ENCODE measurements around the gene HEATR5B. TPM values are rescaled to one million over a fixed set of nuclear protein-coding genes. Genes with fewer than 3 reads are reported as not detected.

The HEATR5B gene
- total and polyA plus RNA-seq, 9 of the 15 experiments (the other 6 are each of a cell fraction or from before 2014, with no cell fraction given): 4.2 to 21.7 (median 12.2) TPM

DNA sequence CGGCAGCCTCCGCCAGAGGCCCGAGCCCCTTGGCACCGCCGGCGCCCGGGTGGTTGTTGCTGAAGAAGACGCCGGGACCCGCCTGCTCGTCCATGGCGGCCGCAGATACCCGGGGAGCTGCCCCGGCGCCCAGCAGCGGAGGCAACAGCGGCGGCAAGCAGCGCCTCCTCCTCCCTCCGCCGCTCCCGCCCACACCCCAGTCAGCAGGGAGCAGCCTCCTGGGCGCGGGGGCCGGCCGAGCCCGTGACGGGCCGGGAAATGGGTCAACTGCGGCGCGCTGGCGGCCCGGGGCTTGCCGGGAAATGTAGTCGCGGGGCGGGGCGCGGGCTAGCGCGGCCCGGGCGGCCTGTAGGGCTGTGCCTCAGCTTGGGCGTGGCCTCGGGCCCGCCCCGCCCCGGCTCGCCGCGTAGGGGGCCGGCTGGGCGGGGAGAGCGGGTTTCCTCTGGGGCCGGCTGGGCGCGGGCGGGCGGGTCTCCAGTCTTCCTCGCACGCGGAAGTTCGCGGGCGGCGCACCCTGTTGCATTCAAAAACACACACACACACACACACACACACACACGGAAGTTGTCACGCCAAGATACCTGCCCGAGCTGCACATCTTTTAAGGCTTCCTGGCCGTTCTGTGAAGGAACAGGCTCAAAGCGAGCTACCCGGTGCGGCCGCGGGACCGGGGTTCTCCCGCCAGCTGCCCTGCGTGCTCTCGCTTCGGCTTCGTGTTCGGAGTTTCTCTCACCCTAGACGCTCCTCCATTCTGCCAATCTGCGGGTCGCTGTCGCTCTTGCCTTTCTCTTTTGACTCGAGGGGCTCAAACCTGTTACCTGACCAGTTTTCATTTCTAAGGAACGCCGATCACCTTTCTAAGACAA is 117.6 kb downstream of the HEATR5B start, which contains the start of gene STRN (continued):
- TF ChIP-seq NR4A1 (CRISPR knock-in tag; IDR thresholded peaks at IDR 0.05): 0 out of 2 replicates have a peak, but pooled peaks have one; percentile 17
- TF ChIP-seq NR4A1 (tag; IDR thresholded peaks at IDR 0.05): no peak
- TF ChIP-seq PHB (CRISPR knock-in tag; IDR thresholded peaks at IDR 0.05): no peak
- TF ChIP-seq KAT7 (CRISPR knock-in tag; IDR thresholded peaks at IDR 0.05; ENCODE audit: borderline replicate concordance): 0 out of 2 replicates have a peak, but pooled peaks have one; percentile 5
- TF ChIP-seq RBM14 (IDR thresholded peaks at IDR 0.05; ENCODE audit: borderline replicate concordance, insufficient read depth, low read depth, low read length): no peak
- no peak for TF ChIP-seq NELFE (IDR thresholded peaks at IDR 0.05; ENCODE audit: insufficient read depth, insufficient read length)
- TF ChIP-seq, protein P1, sequence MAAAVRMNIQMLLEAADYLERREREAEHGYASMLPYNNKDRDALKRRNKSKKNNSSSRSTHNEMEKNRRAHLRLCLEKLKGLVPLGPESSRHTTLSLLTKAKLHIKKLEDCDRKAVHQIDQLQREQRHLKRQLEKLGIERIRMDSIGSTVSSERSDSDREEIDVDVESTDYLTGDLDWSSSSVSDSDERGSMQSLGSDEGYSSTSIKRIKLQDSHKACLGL (CRISPR knock-in tag; IDR thresholded peaks at IDR 0.05; ENCODE audit: borderline replicate concordance, poor library complexity, severe bottlenecking): no peak
- no peak for TF ChIP-seq NUFIP1 (IDR thresholded peaks at IDR 0.05; ENCODE audit: partially characterized antibody)
- peak; percentile 87 for TF ChIP-seq CREB1 (IDR thresholded peaks at IDR 0.05)
- TF ChIP-seq CREB1 (CRISPR knock-in tag; IDR thresholded peaks at IDR 0.05): peak; percentile 55; the same call in 1 of the 2 replicates
- TF ChIP-seq ZNF431 (CRISPR knock-in tag; IDR thresholded peaks at IDR 0.05): no peak; the same call in 1 of the 2 replicates
- peak in 1 of 2 experiments; percentile 73; a peak in 2 of 4 replicates for TF ChIP-seq SIN3A (IDR thresholded peaks at IDR 0.05; ENCODE audit: borderline replicate concordance in 2 of 2, control insufficient read depth in 1 of 2, low read depth in 2 of 2, low read length in 2 of 2)
- no peak for TF ChIP-seq RHOXF2B (CRISPR knock-in tag; conservative IDR thresholded peaks at IDR 0.05)
- TF ChIP-seq, protein P2, sequence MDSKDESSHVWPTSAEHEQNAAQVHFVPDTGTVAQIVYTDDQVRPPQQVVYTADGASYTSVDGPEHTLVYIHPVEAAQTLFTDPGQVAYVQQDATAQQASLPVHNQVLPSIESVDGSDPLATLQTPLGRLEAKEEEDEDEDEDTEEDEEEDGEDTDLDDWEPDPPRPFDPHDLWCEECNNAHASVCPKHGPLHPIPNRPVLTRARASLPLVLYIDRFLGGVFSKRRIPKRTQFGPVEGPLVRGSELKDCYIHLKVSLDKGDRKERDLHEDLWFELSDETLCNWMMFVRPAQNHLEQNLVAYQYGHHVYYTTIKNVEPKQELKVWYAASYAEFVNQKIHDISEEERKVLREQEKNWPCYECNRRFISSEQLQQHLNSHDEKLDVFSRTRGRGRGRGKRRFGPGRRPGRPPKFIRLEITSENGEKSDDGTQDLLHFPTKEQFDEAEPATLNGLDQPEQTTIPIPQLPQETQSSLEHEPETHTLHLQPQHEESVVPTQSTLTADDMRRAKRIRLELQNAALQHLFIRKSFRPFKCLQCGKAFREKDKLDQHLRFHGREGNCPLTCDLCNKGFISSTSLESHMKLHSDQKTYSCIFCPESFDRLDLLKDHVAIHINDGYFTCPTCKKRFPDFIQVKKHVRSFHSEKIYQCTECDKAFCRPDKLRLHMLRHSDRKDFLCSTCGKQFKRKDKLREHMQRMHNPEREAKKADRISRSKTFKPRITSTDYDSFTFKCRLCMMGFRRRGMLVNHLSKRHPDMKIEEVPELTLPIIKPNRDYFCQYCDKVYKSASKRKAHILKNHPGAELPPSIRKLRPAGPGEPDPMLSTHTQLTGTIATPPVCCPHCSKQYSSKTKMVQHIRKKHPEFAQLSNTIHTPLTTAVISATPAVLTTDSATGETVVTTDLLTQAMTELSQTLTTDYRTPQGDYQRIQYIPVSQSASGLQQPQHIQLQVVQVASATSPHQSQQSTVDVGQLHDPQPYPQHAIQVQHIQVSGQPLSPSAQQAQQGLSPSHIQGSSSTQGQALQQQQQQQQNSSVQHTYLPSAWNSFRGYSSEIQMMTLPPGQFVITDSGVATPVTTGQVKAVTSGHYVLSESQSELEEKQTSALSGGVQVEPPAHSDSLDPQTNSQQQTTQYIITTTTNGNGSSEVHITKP (IDR thresholded peaks at IDR 0.05; ENCODE audit: partially characterized antibody): no peak
- TF ChIP-seq, protein P3, sequence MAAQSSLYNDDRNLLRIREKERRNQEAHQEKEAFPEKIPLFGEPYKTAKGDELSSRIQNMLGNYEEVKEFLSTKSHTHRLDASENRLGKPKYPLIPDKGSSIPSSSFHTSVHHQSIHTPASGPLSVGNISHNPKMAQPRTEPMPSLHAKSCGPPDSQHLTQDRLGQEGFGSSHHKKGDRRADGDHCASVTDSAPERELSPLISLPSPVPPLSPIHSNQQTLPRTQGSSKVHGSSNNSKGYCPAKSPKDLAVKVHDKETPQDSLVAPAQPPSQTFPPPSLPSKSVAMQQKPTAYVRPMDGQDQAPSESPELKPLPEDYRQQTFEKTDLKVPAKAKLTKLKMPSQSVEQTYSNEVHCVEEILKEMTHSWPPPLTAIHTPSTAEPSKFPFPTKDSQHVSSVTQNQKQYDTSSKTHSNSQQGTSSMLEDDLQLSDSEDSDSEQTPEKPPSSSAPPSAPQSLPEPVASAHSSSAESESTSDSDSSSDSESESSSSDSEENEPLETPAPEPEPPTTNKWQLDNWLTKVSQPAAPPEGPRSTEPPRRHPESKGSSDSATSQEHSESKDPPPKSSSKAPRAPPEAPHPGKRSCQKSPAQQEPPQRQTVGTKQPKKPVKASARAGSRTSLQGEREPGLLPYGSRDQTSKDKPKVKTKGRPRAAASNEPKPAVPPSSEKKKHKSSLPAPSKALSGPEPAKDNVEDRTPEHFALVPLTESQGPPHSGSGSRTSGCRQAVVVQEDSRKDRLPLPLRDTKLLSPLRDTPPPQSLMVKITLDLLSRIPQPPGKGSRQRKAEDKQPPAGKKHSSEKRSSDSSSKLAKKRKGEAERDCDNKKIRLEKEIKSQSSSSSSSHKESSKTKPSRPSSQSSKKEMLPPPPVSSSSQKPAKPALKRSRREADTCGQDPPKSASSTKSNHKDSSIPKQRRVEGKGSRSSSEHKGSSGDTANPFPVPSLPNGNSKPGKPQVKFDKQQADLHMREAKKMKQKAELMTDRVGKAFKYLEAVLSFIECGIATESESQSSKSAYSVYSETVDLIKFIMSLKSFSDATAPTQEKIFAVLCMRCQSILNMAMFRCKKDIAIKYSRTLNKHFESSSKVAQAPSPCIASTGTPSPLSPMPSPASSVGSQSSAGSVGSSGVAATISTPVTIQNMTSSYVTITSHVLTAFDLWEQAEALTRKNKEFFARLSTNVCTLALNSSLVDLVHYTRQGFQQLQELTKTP (IDR thresholded peaks at IDR 0.05; ENCODE audit: low read depth in 1 of 2, partially characterized antibody in 2 of 2): peak in 1 of 2 experiments; percentile 44
- TF ChIP-seq SUPT5H (IDR thresholded peaks at IDR 0.05): peak; percentile 91
- peak; percentile 69; the same call in 1 of the 2 replicates for TF ChIP-seq HDAC2 (IDR thresholded peaks at IDR 0.05)
- TF ChIP-seq, protein P4, sequence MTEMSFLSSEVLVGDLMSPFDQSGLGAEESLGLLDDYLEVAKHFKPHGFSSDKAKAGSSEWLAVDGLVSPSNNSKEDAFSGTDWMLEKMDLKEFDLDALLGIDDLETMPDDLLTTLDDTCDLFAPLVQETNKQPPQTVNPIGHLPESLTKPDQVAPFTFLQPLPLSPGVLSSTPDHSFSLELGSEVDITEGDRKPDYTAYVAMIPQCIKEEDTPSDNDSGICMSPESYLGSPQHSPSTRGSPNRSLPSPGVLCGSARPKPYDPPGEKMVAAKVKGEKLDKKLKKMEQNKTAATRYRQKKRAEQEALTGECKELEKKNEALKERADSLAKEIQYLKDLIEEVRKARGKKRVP (CRISPR knock-in tag; IDR thresholded peaks at IDR 0.05): no peak
